H9 (cell line): ENCODE measurements around the gene EHF. TPM values are rescaled to one million over a fixed set of nuclear protein-coding genes. Genes with fewer than 3 reads are reported as not detected.

ENCODE experiments used
- DNase-seq: peaks from one replicate; pipeline ENCODE4 v3.0.0-alpha.2; 2017
- H2AFZ ChIP-seq: one replicate; pipeline ENCODE4 v1.6.1; 2013; ENCODE audit warnings: mild to moderate bottlenecking, low read length, control low read depth, moderate library complexity
- H2AK5ac ChIP-seq: 2 replicates; pipeline ENCODE4 v1.6.1; 2013; ENCODE audit warnings: low read length, control low read depth, mixed read lengths; ENCODE audit not compliant: insufficient read length
- H2BK120ac ChIP-seq: one replicate; pipeline ENCODE4 v1.6.1; 2013; ENCODE audit warnings: low read depth, mild to moderate bottlenecking, low read length, control low read depth, inconsistent platforms; ENCODE audit not compliant: poor library complexity, severe bottlenecking
- H2BK12ac ChIP-seq: 2 replicates; pipeline ENCODE4 v1.6.1; 2013; ENCODE audit warnings: low read length, control low read depth, mixed read lengths, low read depth; ENCODE audit not compliant: insufficient read length
- H2BK15ac ChIP-seq: 2 replicates; pipeline ENCODE4 v1.6.1; 2013; ENCODE audit warnings: low read depth, low read length, control low read depth
- H2BK20ac ChIP-seq: one replicate; pipeline ENCODE4 v1.6.1; 2013; ENCODE audit warnings: low read depth, mild to moderate bottlenecking, low read length, control low read depth, inconsistent platforms; ENCODE audit not compliant: poor library complexity, severe bottlenecking
- H2BK5ac ChIP-seq: 2 replicates; pipeline ENCODE4 v1.6.1; 2013; ENCODE audit warnings: low read length, control low read depth, mixed read lengths; ENCODE audit not compliant: insufficient read length
- H3K14ac ChIP-seq: 2 replicates; pipeline ENCODE4 v1.6.1; 2013; ENCODE audit warnings: low read length, control low read depth; ENCODE audit not compliant: insufficient read depth
- H3K18ac ChIP-seq: 2 replicates; pipeline ENCODE4 v1.6.1; 2013; ENCODE audit warnings: low read depth, mild to moderate bottlenecking, mixed read lengths, low read length, control low read depth; ENCODE audit not compliant: insufficient read length
- H3K23ac ChIP-seq: 2 replicates; pipeline ENCODE4 v1.6.1; 2013; ENCODE audit warnings: low read length, control low read depth, mixed read lengths, low read depth; ENCODE audit not compliant: insufficient read length
- H3K23me2 ChIP-seq: 2 replicates; pipeline ENCODE4 v1.6.1; 2013; ENCODE audit warnings: low read depth, mild to moderate bottlenecking, mixed read lengths, low read length, control low read depth; ENCODE audit not compliant: insufficient read length, poor library complexity, severe bottlenecking
- H3K27ac ChIP-seq: 2 replicates; pipeline ENCODE4 v1.5.1; 2013; ENCODE audit warnings: low read length, control low read depth, mixed read lengths, low read depth; ENCODE audit not compliant: insufficient read length
- H3K27me3 ChIP-seq: 2 replicates; pipeline ENCODE4 v1.6.1; 2013; ENCODE audit warnings: low read length, control low read depth, inconsistent platforms; ENCODE audit not compliant: insufficient read depth
- H3K4ac ChIP-seq: 2 replicates; pipeline ENCODE4 v1.6.1; 2013; ENCODE audit warnings: low read depth, mild to moderate bottlenecking, control low read depth, inconsistent platforms, low read length, moderate library complexity
- H3K4me1 ChIP-seq: 2 replicates; pipeline ENCODE4 v1.6.1; 2013; ENCODE audit warnings: low read length, control low read depth, inconsistent platforms; ENCODE audit not compliant: insufficient read depth
- H3K4me2 ChIP-seq: 2 replicates; pipeline ENCODE4 v1.6.1; 2013; ENCODE audit warnings: low read length, control low read depth, mixed read lengths; ENCODE audit not compliant: insufficient read length, insufficient read depth
- H3K56ac ChIP-seq: 2 replicates; pipeline ENCODE4 v1.6.1; 2013; ENCODE audit warnings: low read depth, mild to moderate bottlenecking, mixed read lengths, low read length, control low read depth; ENCODE audit not compliant: insufficient read length
- H3K79me1 ChIP-seq: 2 replicates; pipeline ENCODE4 v1.6.1; 2013; ENCODE audit warnings: low read depth, mild to moderate bottlenecking, moderate library complexity, low read length, control low read depth, inconsistent platforms; ENCODE audit not compliant: insufficient read depth, poor library complexity, severe bottlenecking
- H3K79me2 ChIP-seq: 2 replicates; pipeline ENCODE4 v1.6.1; 2013; ENCODE audit warnings: low read length, control low read depth, inconsistent platforms; ENCODE audit not compliant: insufficient read depth
- H3K9ac ChIP-seq: 2 replicates; pipeline ENCODE4 v1.6.1; 2013; ENCODE audit warnings: low read length, control low read depth, mixed read lengths; ENCODE audit not compliant: insufficient read length; ENCODE audit errors: extremely low read depth
- H3K9me3 ChIP-seq: one replicate; pipeline ENCODE4 v1.6.1; 2013; ENCODE audit warnings: low read depth, low read length, inconsistent platforms; ENCODE audit not compliant: control insufficient read depth
- H3T11ph ChIP-seq: one replicate; pipeline ENCODE4 v1.6.1; 2013; ENCODE audit warnings: mild to moderate bottlenecking, low read length, control low read depth, inconsistent platforms
- H4K20me1 ChIP-seq: one replicate; pipeline ENCODE4 v1.6.1; 2013; ENCODE audit not compliant: control insufficient read depth, insufficient read length, insufficient read depth
- H4K5ac ChIP-seq: 2 replicates; pipeline ENCODE4 v1.6.1; 2013; ENCODE audit warnings: low read depth, mild to moderate bottlenecking, mixed read lengths, low read length, control low read depth; ENCODE audit not compliant: insufficient read length
- H4K8ac ChIP-seq: replicated peaks from 2 replicates; pipeline ENCODE4 v1.6.1; 2013; ENCODE audit warnings: low read length, control low read depth, mixed read lengths, low read depth; ENCODE audit not compliant: insufficient read length
- H4K91ac ChIP-seq: 2 replicates; pipeline ENCODE4 v1.6.1; 2013; ENCODE audit warnings: low read depth, mild to moderate bottlenecking, moderate library complexity, mixed read lengths, low read length, control low read depth; ENCODE audit not compliant: insufficient read length
- H3K27ac Mint-ChIP-seq, 3 experiments: 2 replicates in 2 of 3; 3 replicates in 1 of 3; pipeline ENCODE4 v1.8.0; 2020 to 2021; ENCODE audit warnings: mixed read lengths in 3 of 3, mild to moderate bottlenecking in 1 of 3, moderate library complexity in 1 of 3
- H3K27me3 Mint-ChIP-seq: 2 replicates; pipeline ENCODE4 v1.8.0; 2021; ENCODE audit warnings: low read depth, mild to moderate bottlenecking, moderate library complexity, mixed read lengths
- H3K36me3 Mint-ChIP-seq, 3 experiments: 2 replicates in 2 of 3; 3 replicates in 1 of 3; pipeline ENCODE4 v1.8.0; 2020 to 2021; ENCODE audit warnings: low read depth in 3 of 3, mixed read lengths in 3 of 3; ENCODE audit not compliant: insufficient read depth in 1 of 3
- H3K4me1 Mint-ChIP-seq, 2 experiments: 2 replicates each; pipeline ENCODE4 v1.8.0; 2020; ENCODE audit warnings: mixed read lengths in 2 of 2
- H3K4me3 Mint-ChIP-seq, 2 experiments: 2 replicates in 1 of 2; 3 replicates in 1 of 2; pipeline ENCODE4 v1.8.0; 2020 to 2021; ENCODE audit warnings: mild to moderate bottlenecking in 2 of 2, mixed read lengths in 2 of 2, moderate library complexity in 1 of 2
- H3K9me3 Mint-ChIP-seq, 2 experiments: 2 replicates in 1 of 2; 3 replicates in 1 of 2; pipeline ENCODE4 v1.8.0; 2020; ENCODE audit warnings: mild to moderate bottlenecking in 2 of 2, mixed read lengths in 2 of 2, moderate library complexity in 1 of 2
- WGBS: extraction: QIAGEN DNeasy Blood & Tissue Kit; methylation state at CpG from one replicate; pipeline ENCODE4 v1.1.7; 2013; ENCODE audit warnings: missing lambda C conversion rate, low lambda C conversion rate, mixed read lengths; ENCODE audit not compliant: insufficient read length; ENCODE audit errors: extremely low coverage; 5-methylcytosine and 5-hydroxymethylcytosine counted together
- total RNA-seq: library from RNA; stranded (reverse); gene quantifications from 2 replicates; pipeline ENCODE4 v1.2.1, GENCODE V29; 2021
- TF ChIP-seq, protein P1 (sequence below): fragments of 200-600 bp; sonication (generic); conservative IDR thresholded peaks from 3 replicates; pipeline ENCODE4 v1.8.0; 2021; ENCODE audit warnings: antibody characterized with exemption, mild to moderate bottlenecking

EHF gene
- total RNA-seq, 1 experiment from 2014 or later: not detected

DNA sequence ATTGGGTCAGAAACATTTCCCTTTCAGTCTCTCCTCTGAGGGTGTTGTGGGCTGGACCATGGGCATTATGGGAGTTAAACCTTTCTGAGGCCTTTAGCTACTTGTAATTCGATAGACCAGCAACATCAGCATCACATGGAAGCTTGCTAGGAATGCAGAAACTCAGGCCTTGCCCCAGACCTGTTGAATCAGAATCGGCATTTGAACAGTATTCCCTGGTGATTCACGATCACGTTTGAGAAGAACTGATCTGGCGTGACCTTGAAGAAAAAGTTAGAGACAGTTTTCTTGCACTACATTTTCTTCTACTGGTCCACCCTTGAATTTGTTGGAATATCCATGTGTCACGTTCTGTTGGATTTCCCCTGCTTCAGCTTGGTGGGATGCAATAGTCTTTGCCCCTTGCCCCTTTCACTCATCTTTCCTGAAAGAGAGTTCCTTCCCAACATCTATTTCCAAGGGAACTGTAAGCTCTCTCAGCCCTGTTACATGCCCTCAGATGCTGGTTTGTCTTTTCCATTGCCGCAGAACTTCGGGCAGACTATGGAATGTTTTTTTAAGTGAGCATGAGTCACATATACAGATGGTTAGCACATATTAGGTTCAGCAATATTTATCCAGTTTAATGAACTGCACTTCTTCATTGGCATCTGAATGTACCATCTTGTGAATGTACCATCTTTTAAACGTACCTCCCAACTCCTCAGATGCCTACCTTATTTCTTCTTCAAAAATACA, 23.9 kb downstream of the EHF start:
- Mint-ChIP-seq H3K4me1 (peaks cover 18 to 27% of the 10 kb centered on the region in 2 experiments), H3K9me3 (no peaks in the 10 kb centered on the region; a peak in 1 of 5 replicates), H3K27ac (no peak overlapping the region), H3K27me3 (no peaks in the 10 kb centered on the region; the same call in 1 of the 2 replicates), H3K4me3 (no peak overlapping the region; a peak in 1 of 5 replicates), H3K36me3 (no peaks in the 10 kb centered on the region; a peak in 2 of 7 replicates)
- Histone ChIP-seq H2AK5ac (no peak overlapping the region), H3K79me2 (no peaks in the 10 kb centered on the region), H3K9ac (no peak overlapping the region), H4K91ac (no peak overlapping the region), H3K23ac (no peak overlapping the region), H4K20me1 (no peaks in the 10 kb centered on the region), H2BK120ac (no peak overlapping the region), H3K14ac (no peak overlapping the region), H3K79me1 (no peaks in the 10 kb centered on the region), H3K4me2 (no peak overlapping the region), H2BK12ac (no peak overlapping the region), H3K9me3 (no peaks in the 10 kb centered on the region), H4K5ac (no peak overlapping the region), H2AFZ (no peak overlapping the region), H3K23me2 (no peaks in the 10 kb centered on the region), H3K56ac (no peak overlapping the region), H3T11ph (no peak overlapping the region), H3K18ac (no peak overlapping the region), H3K27ac (no peak overlapping the region), H3K4ac (no peak overlapping the region), H4K8ac (no peak overlapping the region), H3K27me3 (no peaks in the 10 kb centered on the region), H3K4me1 (no peaks in the 10 kb centered on the region), H2BK5ac (no peak overlapping the region), H2BK15ac (no peak overlapping the region), H2BK20ac (no peak overlapping the region)
- no peak for DNase-seq
- no CpG with 5 or more reads among the region's 9 CpGs for WGBS
- TF ChIP-seq, protein P1, sequence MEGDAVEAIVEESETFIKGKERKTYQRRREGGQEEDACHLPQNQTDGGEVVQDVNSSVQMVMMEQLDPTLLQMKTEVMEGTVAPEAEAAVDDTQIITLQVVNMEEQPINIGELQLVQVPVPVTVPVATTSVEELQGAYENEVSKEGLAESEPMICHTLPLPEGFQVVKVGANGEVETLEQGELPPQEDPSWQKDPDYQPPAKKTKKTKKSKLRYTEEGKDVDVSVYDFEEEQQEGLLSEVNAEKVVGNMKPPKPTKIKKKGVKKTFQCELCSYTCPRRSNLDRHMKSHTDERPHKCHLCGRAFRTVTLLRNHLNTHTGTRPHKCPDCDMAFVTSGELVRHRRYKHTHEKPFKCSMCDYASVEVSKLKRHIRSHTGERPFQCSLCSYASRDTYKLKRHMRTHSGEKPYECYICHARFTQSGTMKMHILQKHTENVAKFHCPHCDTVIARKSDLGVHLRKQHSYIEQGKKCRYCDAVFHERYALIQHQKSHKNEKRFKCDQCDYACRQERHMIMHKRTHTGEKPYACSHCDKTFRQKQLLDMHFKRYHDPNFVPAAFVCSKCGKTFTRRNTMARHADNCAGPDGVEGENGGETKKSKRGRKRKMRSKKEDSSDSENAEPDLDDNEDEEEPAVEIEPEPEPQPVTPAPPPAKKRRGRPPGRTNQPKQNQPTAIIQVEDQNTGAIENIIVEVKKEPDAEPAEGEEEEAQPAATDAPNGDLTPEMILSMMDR: no peak
